GM03348 (cell line): Measurements from ENCODE around the gene BCL2.
"Not testable (repeated sequence)": the region's sequence is repeated elsewhere in the genome, so short reads cannot be mapped to it uniquely, and the experiment has no call there.

Source experiments
- DNase-seq: peaks from one replicate; pipeline ENCODE4 v3.0.0; 2012; ENCODE audit warnings: low spot score

Gene BCL2

DNA sequence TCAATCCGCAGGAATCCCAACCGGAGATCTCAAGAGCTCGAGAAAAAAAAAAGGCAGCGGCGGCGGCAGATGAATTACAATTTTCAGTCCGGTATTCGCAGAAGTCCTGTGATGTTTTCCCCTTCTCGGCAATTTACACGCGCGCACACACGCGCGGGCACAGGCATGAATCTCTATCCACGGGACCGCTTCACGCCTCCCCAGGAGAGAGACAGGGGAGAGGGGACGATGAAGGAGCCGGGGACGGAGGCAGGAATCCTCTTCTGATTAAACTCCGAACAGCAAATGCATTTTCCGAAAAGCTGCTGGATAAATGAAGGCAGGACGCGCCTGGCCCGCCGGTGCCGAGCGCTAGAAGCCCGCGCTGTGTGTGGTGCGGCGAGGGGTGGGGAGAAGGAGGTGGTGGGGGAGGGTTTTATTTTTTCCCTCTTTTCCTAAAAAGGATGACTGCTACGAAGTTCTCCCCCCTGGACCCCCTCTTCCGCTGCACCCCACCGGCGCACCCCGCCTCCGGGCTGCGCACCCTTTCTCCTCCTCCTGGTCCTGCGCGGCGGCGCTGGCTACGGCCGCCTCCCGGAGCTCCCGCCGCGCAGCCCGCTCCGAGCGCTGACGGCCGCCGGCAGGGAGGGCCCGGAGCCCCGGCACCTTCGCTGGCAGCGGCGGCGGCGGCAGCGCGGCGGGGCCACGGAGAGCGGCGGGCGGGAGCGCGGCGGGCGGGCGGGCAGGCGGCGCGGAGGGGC is at the start of gene BCL2:
Gene BCL2 (minus strand): TSS at position 387 of the 740 bp plus-strand sequence.
- DNase-seq = no peak

GRCh38 chr18:63368611-63369010 is 49.0 kb upstream of the BCL2 start:
- DNase-seq = no peak

- DNase-seq = peak; percentile 98
Observed at GRCh38 chr18:63367053-63367953, 47.7 kb upstream of the BCL2 start, which contains the start of gene KDSR. Gene KDSR (minus strand): TSS chr18:63367206. CDS start chr18:63367118, 88 bp downstream.

GRCh38 chr18:63366213-63367052 is 46.9 kb upstream of the BCL2 start:
- DNase-seq = peak; percentile 80

GRCh38 chr18:63365876-63366212 is 46.3 kb upstream of the BCL2 start:
- DNase-seq = peak; percentile 27

DNA sequence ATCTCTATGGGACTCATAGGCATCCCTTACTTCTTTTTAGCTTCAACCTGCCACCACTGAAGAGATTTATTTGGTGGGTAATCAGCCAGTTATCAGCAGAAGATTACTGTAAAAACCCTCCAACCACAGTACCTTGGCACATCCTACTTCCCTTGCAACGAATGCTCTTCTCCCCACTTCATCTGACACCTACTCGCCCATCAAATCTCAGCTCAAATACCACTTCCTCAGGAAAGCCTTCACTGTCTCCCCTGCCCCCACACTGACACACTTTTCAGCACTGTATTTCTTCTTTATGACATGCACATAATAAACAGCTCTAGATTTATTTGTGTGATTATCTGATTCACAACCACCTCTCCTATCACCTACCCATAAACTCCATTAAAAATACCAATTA is 44.4 kb upstream of the BCL2 start:
- no peak for DNase-seq

DNA sequence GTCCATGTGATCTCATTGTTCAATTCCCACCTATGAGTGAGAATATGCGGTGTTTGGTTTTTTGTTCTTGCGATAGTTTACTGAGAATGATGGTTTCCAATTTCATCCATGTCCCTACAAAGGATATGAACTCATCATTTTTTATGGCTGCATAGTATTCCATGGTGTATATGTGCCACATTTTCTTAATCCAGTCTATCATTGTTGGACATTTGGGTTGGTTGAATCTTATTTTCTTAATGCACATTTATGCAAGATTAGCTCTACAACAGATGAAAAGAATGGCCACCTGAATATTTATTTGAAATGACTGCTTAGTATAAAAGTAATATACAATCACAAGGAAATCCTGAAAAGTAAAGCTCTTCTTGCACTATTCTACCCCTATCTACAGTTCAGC is 43.9 kb upstream of the BCL2 start:
- not testable (repeated sequence) for DNase-seq

DNA sequence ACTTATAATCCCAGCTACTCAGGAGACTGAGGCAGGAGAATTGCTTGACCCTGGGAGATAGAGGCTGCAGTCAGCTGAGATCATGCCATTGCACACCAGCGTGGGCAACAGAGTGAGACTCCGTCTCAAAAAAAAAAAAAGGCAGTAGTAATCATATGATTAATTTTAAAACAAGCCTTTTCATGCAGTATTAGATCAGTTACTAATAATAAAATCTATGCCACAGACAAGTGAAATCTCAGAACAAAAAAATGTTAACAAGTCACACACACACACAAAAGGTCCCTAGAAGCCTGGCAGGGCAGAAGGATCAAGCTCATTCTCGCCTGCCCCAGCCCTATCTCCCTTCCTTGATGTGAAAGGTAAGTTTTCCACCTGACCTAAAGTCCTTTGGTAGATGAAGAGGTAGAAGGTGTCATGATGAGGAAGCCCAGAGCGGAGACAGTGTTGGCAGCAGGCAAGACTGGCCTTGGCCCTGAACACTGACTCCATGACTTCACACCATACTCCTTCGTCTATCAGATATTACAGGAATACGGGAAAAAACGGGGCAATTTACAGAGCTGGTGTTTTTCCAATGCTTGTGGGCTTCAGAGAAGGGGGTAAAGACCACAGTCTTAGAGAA is 36.8 kb upstream of the BCL2 start:
- DNase-seq = no peak

DNA sequence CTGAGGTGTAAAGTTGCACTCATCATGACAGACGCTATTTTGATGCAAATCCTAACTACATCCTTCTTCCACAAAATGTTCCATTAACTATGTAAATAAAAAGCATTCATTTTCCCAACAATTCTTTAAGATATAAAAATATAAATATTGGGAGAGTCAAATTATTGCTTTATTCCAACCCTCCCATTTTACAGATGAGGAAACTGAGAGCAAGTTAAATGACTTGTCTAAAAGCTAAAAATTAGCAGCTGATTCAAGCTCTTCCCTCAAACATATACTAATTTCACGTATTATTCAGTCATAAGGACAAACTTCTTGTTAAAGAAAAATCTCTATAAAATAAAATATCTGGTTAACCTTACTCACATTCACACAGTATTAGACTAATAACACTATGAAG is 30.7 kb upstream of the BCL2 start:
- no peak for DNase-seq

DNA sequence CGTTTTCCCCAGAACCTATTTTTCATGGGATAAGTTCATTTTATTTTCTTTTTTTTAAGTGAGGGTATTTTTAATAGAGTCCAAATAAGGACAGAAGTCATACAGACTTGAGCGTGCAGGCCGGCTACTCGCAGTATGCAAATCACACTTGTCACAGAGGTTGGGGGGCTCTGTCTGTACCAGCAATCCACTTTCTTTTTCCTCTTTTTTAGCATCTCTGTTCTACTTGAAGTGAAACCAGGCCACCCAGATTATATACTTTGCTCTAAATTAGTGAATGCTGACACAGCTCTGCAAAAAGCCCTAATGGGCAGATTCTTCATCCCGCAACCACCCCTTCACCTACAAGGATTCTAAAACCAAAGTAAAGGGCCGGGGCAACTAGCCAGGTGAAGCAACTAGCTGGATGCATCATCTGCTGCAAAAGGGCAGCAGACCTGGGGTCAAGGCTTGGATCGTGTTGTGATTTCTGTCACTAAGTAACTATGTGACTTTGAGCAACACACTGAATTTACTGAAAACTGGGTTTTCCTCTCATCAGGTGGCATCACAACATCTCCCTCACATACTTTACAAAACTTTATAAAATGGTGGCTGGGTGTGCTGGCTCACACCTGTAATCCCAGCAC is 29.1 kb upstream of the BCL2 start:
- no peak for DNase-seq

- DNase-seq = no peak
Observed at GRCh38 chr18:63346480-63347183, 27.1 kb upstream of the BCL2 start.

DNA sequence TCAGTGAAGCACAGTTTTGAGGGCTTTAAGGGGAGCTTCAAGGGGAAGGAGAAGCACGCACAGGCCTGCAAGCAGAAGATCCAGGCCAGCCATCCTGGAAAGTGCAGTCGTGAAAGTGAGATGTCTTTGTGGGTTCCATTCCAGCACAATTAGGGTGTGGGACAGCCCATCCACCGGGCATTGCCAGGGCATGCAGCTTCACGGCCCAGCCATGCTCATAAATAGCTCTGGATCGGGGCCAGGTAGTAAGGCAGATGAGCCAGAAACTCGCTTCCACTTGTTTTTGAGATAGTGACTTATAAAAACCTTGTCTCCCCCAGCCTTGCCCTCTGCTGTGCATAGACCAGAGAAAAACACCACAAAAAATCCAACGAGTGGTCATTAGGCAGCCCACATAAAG is 26.5 kb upstream of the BCL2 start:
- peak; percentile 29 for DNase-seq

DNA sequence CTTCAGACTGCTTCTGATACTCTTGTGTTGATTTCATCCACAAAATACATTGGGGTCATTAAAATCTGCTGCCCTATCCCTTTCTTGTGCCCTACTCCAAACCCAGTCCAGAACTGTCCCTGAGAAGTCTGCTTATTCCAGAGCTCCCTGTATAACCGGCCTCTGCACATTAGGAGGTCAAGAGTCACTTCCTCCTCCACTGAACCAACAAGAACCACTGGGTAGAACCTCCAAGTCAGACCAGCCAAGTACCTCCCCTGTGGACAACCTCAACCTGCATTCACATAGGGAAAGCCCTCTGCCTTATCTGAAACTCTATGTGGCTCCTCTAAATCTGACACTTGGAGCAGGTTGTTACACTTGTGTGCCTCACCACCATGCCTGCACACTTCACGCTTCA is 25.3 kb upstream of the BCL2 start:
- DNase-seq = no peak

GRCh38 chr18:63344263-63344662 is 24.7 kb upstream of the BCL2 start:
- no peak for DNase-seq

GRCh38 chr18:63342206-63342605 is 22.6 kb upstream of the BCL2 start:
- peak; percentile 41 for DNase-seq

DNA sequence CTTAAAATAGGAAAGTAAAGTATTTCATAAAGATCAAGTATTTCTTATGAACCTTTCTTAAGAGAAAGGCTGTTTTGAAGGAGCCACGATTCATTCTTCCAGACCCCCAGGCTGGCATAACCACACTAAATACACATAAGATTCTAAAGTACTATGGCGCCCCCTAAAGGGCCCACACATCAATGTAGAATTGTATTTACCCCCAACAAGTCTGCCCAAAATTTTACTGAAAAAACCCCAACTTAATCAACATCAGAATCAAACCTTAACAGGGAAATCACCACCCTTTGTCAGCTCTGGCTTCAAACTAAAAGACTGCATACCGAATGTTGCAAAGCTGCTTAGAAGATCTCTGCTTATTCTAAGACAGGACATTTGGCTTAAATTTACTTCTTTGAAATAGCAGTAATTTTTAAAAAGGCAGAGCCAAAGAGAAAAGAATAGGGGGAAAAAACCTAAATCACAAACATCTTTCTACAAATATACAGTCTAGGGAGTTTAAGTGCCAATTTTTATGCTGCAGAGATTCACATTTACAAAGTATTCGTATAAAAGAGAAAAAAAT is 20.4 kb upstream of the BCL2 start:
- DNase-seq = peak; percentile 21

GRCh38 chr18:63336366-63337099 is 17.0 kb upstream of the BCL2 start:
- peak; percentile 82 for DNase-seq

DNA sequence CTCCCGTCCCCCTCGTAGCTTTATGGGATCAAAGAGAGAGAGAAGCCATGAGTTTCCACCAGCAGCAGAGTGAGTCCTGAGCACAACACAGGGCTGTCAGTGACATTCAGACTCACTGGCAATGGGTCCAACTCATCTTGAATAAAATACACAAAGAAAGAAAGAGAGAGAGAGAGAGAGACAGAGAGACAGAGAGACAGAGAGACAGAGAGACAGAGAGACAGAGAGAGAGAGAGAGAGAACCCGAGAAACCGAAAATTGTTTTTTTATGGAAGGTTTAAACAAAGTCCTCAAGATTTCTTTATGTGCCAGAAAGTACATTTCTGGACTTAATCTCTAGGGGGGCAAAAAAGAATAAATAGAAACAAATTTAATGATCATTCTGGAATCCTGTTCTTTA is 11.5 kb upstream of the BCL2 start:
- no peak for DNase-seq

DNA sequence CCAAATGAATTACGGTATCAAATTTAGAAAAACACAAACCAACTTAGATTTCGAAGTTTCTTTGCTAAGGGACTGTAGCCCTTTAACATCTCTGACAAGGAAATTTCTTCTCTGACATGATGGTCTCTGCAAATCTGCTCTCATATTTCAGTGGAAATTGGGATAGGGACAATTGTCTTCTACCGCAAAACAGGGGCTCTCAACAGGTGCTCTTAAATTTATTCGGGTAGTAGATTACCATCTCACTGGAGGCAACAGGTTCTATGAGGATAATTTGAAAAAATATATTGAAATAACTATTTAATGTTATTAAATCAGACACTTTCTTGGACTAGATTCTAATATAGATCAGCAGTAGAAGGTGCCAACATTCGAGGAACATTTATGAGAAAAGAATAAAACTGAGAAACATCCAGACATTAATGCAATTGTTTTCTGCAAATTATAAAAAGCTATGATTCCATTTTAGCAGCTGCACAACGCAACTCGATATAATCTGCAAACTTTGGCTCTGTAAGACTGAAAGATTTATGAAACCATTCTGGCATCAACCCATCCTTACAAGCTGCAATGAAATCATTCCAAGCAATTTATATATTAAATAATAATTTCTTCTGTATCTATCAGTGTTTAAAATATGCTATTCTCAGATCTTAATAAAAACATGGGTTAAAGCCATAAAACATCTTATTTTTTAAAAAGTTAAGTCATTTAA is 10.0 kb upstream of the BCL2 start:
- DNase-seq = no peak
